Activated CD8-positive, alpha-beta memory T cell treated with anti-CD3 and anti-CD28 coated beads for 4 hours (primary cell): ENCODE measurements around the gene ZBED6.
"Not testable (repeated sequence)": the region's sequence is repeated elsewhere in the genome, so short reads cannot be mapped to it uniquely, and the experiment has no call there.

Experiments
- DNase-seq, 2 donors: peaks; one replicate each; pipeline ENCODE4 v3.0.0-alpha.2; 2020; ENCODE audit warnings: low read depth in 2 of 2

ZBED6 gene

GRCh38 chr1:203781962-203782361 is 13.5 kb upstream of the ZBED6 start:
- no peak for DNase-seq

GRCh38 chr1:203789966-203790365 is 5.5 kb upstream of the ZBED6 start:
- DNase-seq, result no peak

GRCh38 chr1:203791498-203791897 is 3.9 kb upstream of the ZBED6 start:
- DNase-seq, result no peak

GRCh38 chr1:203792486-203792885 is 2.9 kb upstream of the ZBED6 start:
- DNase-seq, result no peak

- DNase-seq, result not testable (repeated sequence)
Observed at GRCh38 chr1:203793561-203793960, 1.9 kb upstream of the ZBED6 start.

GRCh38 chr1:203794764-203795440 is 521 bp upstream of the ZBED6 start:
- DNase-seq, result no peak

GRCh38 chr1:203796236-203796605 is 798 bp downstream of the ZBED6 start:
- no peak for DNase-seq

- no peak for DNase-seq
Observed at GRCh38 chr1:203797216-203797615, 1.8 kb downstream of the ZBED6 start.

- no peak for DNase-seq
Observed at GRCh38 chr1:203797948-203798655, 2.7 kb downstream of the ZBED6 start.

GRCh38 chr1:203799157-203799556 is 3.7 kb downstream of the ZBED6 start:
- no peak for DNase-seq

GRCh38 chr1:203799971-203800370 is 4.5 kb downstream of the ZBED6 start:
- DNase-seq, result no peak

GRCh38 chr1:203805689-203806088 is 10.3 kb downstream of the ZBED6 start:
- no peak for DNase-seq

GRCh38 chr1:203807196-203807595 is 11.8 kb downstream of the ZBED6 start:
- no peak for DNase-seq

- DNase-seq, result no peak
Observed at GRCh38 chr1:203813581-203814341, 18.3 kb downstream of the ZBED6 start.

GRCh38 chr1:203818399-203818798 is 23.0 kb downstream of the ZBED6 start:
- DNase-seq, result no peak

- DNase-seq, result no peak
Observed at GRCh38 chr1:203823306-203823705, 27.9 kb downstream of the ZBED6 start.

- DNase-seq, result no peak
Observed at GRCh38 chr1:203826175-203826574, 30.8 kb downstream of the ZBED6 start.

GRCh38 chr1:203828002-203828401 is 32.6 kb downstream of the ZBED6 start:
- no peak for DNase-seq

- DNase-seq, result no peak
Observed at GRCh38 chr1:203828503-203828902, 33.1 kb downstream of the ZBED6 start.

GRCh38 chr1:203829247-203829646 is 33.8 kb downstream of the ZBED6 start:
- not testable (repeated sequence) for DNase-seq

GRCh38 chr1:203835476-203835875 is 40.1 kb downstream of the ZBED6 start:
- no peak for DNase-seq

- DNase-seq, result no peak
Observed at GRCh38 chr1:203839081-203839480, 43.7 kb downstream of the ZBED6 start.
